Gastrocnemius medialis (tissue), 4 donors: Measurements from ENCODE around the gene KRTAP13-4.

Source experiments
- CTCF ChIP-seq, 5 experiments: fragments of 450-650 bp in 3 of 5; fragments of 200-600 bp in 2 of 5; sonication (generic) in 2 of 5; IDR thresholded peaks in 4 of 5; conservative IDR thresholded peaks in 1 of 5; 1 replicate in 4 of 5; 2 replicates in 1 of 5; pipeline ENCODE4 v1.5.1; 2016 to 2019; ENCODE audit warnings: antibody characterized with exemption in 5 of 5, mild to moderate bottlenecking in 3 of 5, moderate library complexity in 3 of 5
- POLR2A ChIP-seq, 2 donors: fragments of 450-650 bp; IDR thresholded peaks; one replicate each; pipeline ENCODE4 v1.6.1; 2017; ENCODE audit warnings: antibody characterized with exemption in 2 of 2, mild to moderate bottlenecking in 2 of 2, moderate library complexity in 2 of 2

- TF ChIP-seq POLR2A (IDR thresholded peaks at IDR 0.05) (no peak), CTCF (IDR thresholded peaks at IDR 0.05 in 4 of 5, conservative IDR thresholded peaks at IDR 0.05 in 1 of 5) (no peak)
These were observed 50.1 kb downstream of the KRTAP13-4 start, which contains the start of gene KRTAP19-1 for GRCh38 chr21:30480145-30480544.
